ENCODE results near the gene TP53TG5.

TP53TG5 gene

GRCh38 chr20:45378191-45378590 is at the start of gene TP53TG5:
Gene TP53TG5, minus strand, starts transcription at chr20:45378325. Its CDS starts 89 bp downstream, at chr20:45378236.
- no peak for DNase-seq (ENCODE audit: low read depth)

GRCh38 chr20:45427236-45428149 is 49.4 kb upstream of the TP53TG5 start:
- no peak for DNase-seq (ENCODE audit: low read depth)

GRCh38 chr20:45426320-45427016 is 48.3 kb upstream of the TP53TG5 start:
- no peak for DNase-seq (ENCODE audit: low read depth)

- DNase-seq (ENCODE audit: low read depth): no peak
Observed at GRCh38 chr20:45425561-45425960, 47.4 kb upstream of the TP53TG5 start.

- DNase-seq (ENCODE audit: low read depth): no peak
Observed at GRCh38 chr20:45423700-45424099, 45.6 kb upstream of the TP53TG5 start.

GRCh38 chr20:45420125-45420524 is 42.0 kb upstream of the TP53TG5 start:
- no peak for DNase-seq (ENCODE audit: low read depth)

GRCh38 chr20:45419188-45420091 is 41.3 kb upstream of the TP53TG5 start:
- DNase-seq (ENCODE audit: low read depth): no peak

GRCh38 chr20:45416917-45417316 is 38.8 kb upstream of the TP53TG5 start:
- DNase-seq (ENCODE audit: low read depth): no peak

- DNase-seq (ENCODE audit: low read depth): peak; percentile 85
Observed at GRCh38 chr20:45415822-45416637, 37.9 kb upstream of the TP53TG5 start, which contains the start of gene PIGT. Gene PIGT, plus strand, starts transcription at chr20:45416141. Its CDS starts 16 bp downstream, at chr20:45416157.

- no peak for DNase-seq (ENCODE audit: low read depth)
Observed at GRCh38 chr20:45413479-45413878, 35.4 kb upstream of the TP53TG5 start.

- DNase-seq (ENCODE audit: low read depth): no peak
Observed at GRCh38 chr20:45412653-45413052, 34.5 kb upstream of the TP53TG5 start.

- DNase-seq (ENCODE audit: low read depth): no peak
Observed at GRCh38 chr20:45410887-45411286, 32.8 kb upstream of the TP53TG5 start.

GRCh38 chr20:45409521-45410272 is 31.6 kb upstream of the TP53TG5 start:
- DNase-seq (ENCODE audit: low read depth): no peak

- no peak for DNase-seq (ENCODE audit: low read depth)
Observed at GRCh38 chr20:45408646-45409213, 30.6 kb upstream of the TP53TG5 start.

- no peak for DNase-seq (ENCODE audit: low read depth)
Observed at GRCh38 chr20:45407783-45408645, 29.9 kb upstream of the TP53TG5 start, which contains the start of gene DBNDD2. Gene DBNDD2, plus strand, starts transcription at chr20:45408289. Its CDS starts 179 bp downstream, at chr20:45408468.

- DNase-seq (ENCODE audit: low read depth): no peak
Observed at GRCh38 chr20:45407067-45407745, 29.1 kb upstream of the TP53TG5 start.

- DNase-seq (ENCODE audit: low read depth): no peak
Observed at GRCh38 chr20:45406260-45407066, 28.3 kb upstream of the TP53TG5 start.

Measured in activated T-cell treated with anti-CD3 and anti-CD28 coated beads for 24 hours (primary cell).